ENCODE results near the gene STIL.
"Not testable (repeated sequence)": the region's sequence is repeated elsewhere in the genome, so short reads cannot be mapped to it uniquely, and the experiment has no call there.

STIL gene

DNA sequence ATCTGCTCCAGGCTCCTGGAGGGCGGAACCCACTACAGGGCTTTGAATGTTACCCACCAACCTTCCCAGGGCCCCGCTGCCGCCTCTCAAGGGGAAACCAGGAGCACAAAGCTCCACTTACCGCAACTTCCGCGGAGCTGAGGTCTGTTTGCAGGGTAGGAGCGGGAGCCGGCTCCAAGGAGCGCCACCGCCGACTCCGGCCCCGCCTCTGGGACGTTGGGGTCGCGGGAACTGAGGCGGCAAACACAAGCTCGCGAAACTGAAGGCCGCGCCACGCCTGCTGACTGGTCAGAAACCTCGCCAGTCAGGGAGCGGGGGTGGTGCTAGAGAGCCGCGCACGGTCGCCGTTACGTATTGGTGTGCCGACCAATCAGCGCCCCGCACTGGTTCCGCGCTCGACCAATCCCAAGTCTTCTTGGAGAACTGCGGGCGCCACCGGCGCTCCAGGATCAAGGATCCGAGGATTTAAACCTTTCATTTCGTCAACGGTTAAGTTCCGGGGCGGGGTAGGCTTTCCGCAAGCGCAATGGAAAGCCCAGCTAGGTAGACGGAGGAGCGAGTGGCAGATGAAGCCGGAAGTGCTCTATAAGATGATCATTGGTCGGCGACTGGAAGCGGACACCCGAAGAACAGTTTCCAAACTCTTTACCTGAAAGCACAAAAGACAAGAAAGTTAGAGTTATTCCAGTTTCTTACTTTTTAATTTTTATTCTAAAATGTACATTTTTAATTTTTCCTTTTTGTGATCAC is at the start of gene STIL:
Gene STIL, minus strand, starts transcription at position 233 of the 750 bp plus-strand sequence. CDS start 3,828 bp downstream, outside the sequence.
- DNase-seq (ENCODE audit: low spot score) = peak; percentile 97

DNA sequence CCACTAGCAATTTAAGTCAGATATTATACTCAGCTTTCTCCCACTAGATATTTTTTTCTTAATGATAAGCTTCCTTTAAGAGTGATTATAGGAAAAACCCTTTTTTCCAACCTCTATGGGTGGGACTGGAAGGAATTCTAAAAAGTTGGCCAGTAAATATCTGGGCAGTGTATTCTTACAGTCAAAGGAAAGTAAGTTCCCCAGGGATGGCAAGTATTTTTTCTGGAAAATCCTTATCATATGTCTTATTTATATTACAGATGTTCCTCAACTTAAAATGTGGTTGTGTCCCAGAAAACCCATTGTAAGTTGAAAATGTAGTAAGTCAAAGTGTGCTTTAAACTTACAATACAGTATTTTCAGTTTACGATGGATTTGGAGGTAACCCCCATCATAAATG is 48.9 kb upstream of the STIL start:
- DNase-seq (ENCODE audit: low spot score) = no peak

DNA sequence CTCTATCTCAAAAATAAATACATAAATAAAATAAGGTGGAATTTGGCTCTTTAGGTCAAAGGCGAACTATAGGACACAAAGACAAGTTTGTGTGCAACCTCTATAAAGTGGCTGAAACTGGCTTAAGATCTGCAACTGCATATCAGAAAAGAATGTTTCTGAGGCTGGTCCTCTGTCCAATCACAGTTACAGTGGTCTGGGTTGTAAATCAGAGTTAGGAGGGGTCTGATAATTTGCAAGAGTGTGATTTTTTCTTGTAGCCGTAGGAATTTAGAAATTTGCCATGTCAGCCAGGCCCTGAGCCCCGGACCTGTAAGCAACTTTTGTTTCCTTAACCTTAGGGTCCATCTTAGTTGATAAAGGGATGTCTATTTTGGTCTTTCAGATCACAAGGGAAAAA is 47.4 kb upstream of the STIL start:
- no peak for DNase-seq (ENCODE audit: low spot score)

DNA sequence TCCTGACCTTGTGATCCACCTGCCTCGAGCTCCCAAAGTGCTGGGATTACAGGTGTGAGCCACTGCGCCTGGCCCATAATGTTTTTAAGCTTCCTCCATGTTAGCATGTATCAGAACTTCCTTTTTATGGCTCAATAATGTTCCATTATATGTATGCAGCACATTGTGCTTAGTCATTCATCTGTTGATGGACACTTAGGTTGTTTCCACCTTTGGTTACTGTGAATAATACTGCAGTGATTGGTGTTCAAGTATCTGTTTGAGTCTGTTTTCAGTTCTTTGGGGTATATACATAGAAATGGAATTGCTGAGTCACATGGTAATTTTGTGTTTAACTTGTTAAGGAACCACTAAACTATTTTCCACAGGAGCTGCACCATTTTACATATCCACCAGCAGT is 37.4 kb upstream of the STIL start:
- DNase-seq (ENCODE audit: low spot score) = no peak

DNA sequence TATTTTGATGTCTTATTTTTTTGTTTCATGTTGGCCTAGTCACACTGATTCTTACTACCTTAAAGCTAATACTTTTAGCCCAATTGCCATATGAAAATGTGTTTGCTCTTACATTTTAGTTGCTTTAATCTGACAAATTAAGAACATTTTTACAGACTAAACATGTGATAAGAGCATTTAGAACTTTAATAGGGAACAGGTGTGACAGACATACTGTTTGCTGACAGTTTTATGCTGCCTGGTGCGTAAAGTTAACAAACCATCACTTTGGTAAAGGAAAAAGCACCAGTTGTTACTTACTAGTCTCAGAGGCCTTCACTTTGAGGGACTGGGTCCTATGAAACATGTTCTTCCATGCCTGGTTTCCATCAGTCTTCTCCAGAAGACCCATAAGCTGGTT is 34.3 kb upstream of the STIL start:
- DNase-seq (ENCODE audit: low spot score) = no peak

DNA sequence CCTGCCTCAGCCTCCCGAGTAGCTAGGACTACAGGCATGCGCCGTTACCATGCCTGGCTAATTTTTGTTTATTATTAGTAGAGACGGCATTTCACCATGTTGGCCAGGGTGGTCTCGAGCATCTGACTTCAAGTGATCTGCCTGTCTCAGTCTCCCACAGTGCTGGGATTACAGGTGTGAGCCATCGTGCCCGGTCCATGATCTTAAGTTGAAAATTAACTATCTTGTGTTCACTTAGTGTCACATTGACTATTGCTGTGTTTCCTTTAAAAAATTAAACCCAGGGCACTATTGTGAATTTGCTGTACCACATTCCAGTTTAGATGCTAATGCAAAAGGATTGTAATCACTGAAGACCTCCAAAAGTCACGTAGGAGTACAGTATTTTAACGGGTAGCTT is 33.8 kb upstream of the STIL start:
- DNase-seq (ENCODE audit: low spot score) = no peak

DNA sequence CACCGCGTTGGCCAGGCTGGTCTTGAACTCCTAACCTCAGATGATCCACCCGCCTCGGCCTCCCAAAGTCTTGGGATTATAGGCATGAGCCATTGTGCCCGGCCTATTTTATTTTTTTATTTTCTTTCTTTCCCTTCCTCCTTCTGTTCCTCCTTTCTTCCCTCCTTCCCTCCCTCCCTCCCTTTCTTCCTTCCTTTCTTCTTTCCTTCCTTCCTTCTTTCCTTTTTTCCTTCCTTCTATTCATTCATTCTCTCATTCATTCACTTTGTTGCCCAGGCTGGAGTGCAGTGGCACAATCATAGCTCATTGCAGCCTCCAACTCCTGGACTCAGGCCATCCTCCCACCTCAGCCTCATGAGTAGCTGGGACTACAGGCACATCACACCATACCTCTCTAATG is 33.0 kb upstream of the STIL start:
- DNase-seq (ENCODE audit: low spot score) = not testable (repeated sequence)

DNA sequence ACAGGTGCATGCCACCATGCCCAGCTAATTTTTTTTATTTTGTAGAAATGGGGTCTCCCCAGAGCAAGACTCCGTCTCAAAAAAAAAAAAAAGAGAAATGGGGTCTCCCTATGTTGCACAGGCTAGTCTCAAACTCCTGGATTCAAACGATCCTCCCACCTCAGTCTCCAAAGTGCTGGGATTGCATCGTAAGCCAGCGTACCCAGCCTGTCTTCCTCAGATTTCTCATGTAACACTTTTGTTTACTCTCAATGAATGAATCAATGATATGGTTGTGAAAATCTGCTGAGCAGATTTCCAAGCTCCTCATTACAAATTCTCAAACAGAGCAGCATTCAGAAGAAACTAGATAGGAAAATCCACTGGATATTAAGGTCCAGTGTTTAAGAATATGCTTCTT is 26.3 kb upstream of the STIL start:
- DNase-seq (ENCODE audit: low spot score) = no peak

DNA sequence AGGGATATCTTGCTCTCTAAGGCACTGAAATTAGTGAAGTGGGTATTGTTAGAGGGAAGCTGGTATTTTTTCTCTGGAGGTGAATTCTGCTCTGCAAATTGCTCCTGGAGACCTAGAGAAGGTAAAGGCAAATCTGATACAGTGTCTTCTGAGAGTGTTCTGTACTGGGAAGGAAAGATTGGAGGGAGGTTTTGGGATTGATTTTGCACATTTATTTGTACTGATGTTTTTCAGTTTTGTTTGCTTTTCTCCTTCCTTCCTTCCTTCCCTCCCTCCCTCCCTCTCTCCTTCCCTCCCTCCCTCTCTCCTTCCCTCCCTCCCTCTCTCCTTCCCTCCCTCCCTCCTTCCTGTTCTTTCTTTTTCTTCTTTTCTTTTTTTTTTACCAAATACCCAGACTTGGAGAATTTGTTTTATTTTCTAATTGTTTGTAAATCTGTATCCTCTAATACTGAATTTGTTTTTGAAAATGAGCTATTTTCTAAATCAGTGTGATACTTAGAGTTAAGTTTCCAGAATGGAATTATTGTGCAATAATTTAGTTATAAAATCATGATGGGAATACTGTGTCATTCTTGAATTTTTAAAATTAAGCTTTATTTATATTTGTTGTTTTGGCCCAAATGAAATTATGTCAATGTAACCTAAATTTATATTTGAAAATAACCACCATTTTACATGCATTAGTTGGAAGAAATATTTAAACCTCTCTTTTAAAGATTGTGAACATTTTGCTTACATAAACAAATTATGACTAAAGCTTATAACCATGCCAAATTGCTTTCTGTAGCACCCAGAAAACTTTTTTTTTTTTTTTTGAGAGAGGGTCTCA is 24.5 kb upstream of the STIL start:
- DNase-seq (ENCODE audit: low spot score) = no peak

DNA sequence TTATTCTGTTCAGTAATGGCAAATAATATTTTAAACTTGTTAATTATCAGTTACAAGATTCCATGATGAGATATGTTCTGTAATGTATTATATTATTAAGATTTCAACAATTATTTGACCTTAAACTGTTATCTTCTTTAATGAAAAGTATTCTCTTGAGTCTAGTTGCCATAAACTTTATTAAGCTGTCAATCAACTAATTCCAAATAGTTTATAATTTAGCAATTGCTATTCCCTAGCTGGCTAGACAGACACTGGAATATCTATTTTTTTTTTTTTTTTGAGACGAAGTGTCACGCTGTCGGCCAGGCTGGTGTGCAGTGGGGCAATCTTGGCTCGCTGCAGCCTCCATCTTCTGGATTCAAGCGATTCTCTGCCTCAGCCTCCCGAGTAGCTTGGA is 23.4 kb upstream of the STIL start:
- DNase-seq (ENCODE audit: low spot score) = no peak

DNA sequence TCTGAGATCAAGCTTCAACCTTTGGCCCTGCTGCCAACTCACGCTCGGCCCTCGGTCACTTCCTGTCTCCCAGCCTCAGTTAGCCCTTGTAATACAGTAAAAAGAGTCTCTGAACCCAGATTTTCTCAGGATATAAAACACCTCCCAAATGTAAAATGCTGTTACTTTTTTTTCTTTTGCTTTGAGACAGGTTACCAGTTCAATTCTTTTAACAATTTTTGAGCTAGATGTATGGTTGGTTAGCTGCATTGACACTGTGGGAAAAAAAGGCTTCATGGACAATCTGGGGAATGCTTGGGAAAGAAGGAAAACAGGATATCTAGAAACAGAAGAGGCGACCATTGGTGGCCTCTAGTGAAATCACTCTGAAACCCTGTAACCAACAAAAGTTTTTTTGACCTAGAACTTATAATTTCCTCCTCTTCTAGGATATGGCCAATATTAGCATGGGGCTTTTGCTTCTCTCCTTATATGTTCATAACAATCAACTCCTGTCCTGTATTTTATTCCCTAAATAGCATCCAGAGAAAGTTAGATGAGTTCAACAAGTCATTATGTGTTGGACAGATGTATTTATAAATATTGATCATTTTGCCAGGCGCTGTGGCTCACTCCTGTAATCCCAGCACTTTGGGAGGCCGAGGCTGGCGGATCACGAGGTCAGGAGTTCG is 21.0 kb upstream of the STIL start:
- no peak for DNase-seq (ENCODE audit: low spot score)

DNA sequence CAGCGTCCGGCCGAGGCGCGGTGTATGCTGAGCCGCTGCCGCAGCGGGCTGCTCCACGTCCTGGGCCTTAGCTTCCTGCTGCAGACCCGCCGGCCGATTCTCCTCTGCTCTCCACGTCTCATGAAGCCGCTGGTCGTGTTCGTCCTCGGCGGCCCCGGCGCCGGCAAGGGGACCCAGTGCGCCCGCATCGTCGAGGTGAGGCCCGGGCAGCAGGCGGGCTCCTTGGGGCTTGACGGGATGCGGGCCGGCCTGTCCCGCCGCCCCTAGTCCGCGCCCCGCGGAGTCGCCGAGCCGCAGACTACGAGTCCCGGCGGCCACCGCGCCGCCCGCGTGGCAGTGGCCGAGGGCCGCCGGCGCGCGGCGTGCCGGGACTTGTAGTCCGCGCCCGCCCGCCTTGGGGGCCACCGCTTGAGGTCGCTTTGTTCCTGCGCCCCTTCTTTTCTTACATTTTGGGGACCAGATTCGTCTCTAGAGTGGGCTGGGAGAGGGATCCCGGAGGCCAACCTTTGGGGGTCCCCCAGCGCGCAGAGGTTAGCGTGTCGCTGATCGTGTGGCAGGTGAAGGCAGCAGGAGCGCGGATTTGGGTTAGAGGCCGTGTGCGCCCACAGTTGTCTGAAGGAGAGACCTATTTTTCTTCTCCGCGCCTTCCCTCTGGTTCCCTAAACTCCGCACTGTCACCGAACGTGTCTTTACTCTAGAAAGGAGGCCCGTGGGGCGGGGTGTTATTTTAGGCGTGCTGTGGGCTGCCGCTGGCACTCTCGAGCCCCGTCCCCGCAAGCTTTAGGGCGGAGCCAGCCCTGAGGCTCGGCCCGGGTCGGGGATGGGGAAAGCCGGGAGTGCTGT is 20.2 kb upstream of the STIL start:
- DNase-seq (ENCODE audit: low spot score) = peak; percentile 84

DNA sequence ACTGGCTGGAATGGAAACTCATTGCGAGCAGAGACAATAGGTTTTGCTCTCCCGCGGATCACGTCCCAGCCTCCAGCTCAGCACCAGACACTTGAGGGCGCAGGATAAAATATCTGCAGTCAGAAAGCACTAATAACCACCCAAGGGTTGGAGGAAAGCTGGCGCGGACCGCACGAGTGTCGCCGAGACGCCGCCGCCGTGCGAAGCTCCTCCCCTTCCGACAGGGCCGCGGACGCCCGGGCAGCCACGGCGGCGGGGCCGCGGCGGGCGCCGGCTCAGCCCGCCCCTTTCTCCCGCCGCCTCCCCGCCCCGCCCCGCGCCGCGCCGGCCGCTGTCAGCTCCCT is 19.6 kb upstream of the STIL start, which contains the start of gene CMPK1:
Gene CMPK1, plus strand, starts transcription at position 213 of the 344 bp plus-strand sequence. CDS start 156 bp downstream, outside the sequence.
- peak; percentile 73 for DNase-seq (ENCODE audit: low spot score)

DNA sequence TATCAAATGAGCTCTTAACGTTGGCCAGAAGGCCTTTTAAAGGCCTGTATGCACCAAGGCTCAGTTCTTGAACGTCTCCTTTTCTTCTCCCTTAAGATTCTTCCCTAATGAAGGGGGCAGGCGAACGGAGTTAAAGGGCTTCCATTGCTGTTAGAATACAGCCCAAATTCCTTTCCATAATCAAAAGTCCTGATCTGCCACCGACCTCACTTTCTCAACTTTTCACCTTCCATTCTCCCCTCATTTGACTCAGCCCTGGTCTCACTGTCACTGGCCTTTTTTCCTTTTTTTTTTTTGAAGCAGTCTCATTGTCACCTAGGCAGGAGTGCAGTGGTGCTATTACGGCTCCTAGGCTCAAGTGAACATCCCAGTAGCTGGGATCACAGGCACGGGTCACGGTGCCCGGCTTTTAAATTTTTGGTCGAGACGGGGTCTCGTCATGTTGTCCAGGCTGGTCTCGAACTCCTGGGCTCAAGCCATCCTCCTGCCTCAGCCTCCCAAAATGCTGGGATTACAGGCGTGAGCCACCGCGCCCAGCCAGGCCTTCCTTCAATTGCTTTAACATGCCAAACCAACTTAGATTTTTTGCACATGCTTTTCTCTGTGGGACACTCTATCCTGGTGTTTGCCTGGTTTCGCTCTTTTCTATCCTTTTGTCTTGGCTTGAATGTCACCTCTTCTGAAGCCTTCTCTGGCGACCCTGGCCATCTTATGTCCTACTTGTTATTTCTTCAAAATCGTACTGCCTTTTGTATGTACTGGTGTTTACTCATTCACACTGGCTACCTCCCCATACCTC is 19.0 kb upstream of the STIL start:
- no peak for DNase-seq (ENCODE audit: low spot score)

DNA sequence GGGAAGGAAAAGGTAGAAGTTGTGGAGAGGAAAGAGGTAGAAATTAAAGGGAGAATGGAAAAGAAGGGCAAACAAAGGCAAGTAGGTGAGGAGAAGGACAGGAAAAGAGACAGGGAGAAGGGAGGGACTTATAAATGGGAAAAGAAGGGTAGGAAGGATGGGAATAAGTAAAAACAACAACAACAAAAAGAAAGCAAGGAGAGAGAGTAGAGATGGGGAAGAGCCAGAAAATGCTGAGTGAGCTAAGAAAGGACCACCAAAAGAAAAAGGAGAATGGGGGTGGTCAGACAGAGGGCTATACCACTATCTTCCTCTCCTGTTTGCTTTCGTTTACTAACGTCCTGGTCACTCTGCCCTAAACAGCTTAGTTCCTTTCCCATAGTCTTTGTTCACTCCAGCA is 17.9 kb upstream of the STIL start:
- no peak for DNase-seq (ENCODE audit: low spot score)

DNA sequence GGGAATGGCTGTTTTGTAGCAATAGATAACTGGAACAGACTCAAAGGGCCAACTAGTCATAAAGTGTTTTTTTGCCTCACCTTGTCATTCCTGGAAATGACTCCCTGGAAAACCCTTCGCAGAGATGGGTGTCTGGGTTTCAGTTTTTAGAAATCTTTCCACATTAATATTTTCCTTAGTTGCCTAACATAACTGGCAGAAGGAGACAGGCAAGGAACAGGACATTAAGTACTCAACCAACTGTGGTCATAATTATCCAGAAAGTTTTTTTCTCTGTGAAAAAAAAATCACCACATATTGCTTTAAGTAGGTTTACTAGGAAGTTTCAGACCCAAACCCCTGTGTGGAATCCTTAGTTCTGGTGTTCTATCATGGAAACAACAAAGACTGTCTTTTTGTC is 16.3 kb upstream of the STIL start:
- DNase-seq (ENCODE audit: low spot score) = no peak

DNA sequence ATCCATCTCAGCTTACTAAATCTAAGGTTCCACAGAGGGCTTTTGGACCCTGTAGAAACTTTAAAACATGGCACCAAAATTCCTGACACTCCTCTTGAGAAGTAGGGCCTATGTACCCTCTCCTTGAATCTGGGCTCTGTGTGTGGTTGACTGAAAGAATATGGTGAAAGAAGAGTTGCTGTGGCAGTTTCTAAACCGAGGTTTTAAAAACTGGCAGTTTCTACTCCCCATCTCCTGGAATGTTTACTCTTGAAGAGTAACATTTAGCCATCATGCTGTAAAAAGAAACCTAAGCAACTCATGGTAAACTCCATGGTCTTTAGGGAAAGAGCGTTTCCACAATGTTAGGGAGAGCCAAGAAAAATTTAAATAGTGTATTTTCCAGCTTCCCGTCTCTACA is 15.0 kb upstream of the STIL start:
- no peak for DNase-seq (ENCODE audit: low spot score)

DNA sequence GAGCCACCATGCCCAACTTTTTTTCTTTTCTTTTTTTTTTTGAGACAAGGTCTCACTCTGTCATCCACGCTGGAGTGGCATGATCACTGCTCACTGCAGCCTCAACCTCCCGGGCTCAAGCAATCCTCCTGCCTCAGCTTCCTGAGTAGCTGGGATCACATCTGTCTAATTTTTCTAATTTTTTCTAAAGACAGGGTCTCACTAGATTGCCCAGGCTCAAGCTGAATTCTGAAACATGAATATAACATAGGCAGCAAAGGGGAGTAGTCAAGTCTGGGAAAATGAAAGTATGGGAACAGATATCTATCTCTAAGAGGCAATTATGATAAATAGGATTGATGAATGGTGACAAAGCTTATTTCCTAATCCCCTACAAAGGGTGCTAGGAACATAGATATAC is 12.3 kb upstream of the STIL start:
- no peak for DNase-seq (ENCODE audit: low spot score)

DNA sequence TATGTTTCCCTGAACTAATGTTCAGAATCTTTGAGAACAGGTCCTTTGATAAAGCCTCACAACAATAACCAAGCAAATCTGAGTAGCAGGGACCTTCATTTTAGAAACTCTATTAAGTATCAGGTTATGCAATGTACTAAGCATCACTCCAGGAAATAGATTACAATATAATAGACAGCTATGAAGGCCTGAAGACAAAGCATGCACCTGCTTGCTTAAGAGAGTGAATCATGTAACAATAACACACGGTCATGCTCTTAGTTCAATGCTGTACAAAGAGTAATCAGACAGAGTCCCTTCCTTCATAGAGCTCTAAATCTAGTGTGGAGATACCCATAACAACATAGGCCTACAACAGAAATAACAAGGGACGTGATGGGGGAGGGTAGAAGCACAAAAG is 11.6 kb upstream of the STIL start:
- DNase-seq (ENCODE audit: low spot score) = no peak

DNA sequence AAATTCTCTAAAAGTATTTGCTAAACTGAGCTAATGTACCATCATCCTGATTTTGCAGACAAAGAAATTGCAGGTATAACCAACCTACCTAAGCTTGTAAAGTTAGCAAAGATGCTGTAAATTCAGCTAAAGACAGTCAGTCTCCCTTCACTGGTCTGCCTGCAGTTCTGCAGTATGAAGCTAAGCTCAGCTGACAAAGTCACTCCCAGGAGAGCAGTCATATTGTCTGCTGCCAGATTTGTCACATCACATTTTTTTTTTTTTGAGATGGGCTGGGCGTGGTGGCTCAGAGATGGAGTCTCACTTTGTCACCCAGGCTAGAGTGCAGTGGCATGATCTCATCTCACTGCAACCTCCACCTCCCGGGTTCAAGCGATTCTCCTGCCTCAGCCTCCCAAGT is 10.7 kb upstream of the STIL start:
- no peak for DNase-seq (ENCODE audit: low spot score)

DNA sequence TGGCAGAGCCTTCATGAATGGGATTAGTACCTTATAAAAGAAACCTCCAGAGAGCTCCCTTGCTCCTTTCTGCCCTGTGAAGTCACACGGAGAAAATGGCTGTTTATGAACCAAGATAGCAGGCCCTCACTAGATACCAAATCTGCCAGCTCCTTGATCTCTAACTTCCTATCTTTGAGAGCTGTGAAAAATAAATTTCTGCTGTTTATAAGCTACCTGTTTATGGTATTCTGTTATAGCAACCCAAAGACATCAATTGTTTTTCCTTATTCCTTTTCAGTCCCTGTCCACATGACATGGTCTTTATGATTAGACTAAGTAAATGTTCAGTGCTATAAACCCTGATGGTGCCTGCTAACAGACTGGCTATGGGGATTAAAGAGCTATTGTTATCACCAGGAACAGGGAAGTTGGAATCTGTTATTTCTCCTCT is 9.7 kb upstream of the STIL start:
- DNase-seq (ENCODE audit: low spot score) = no peak

All from globus pallidus (tissue), 1 donor.